Activated CD8-positive, alpha-beta T cell treated with anti-CD3 and anti-CD28 coated beads for 36 hours (primary cell): Measurements from ENCODE around the gene GNGT1. TPM values are rescaled to one million over a fixed set of nuclear protein-coding genes. Genes with fewer than 3 reads are reported as not detected.

Source experiments
- ATAC-seq: fragments of 200-7000 bp; cut with Tn5 transposase; one replicate; pipeline ENCODE4 v1.10.0; 2021; ENCODE audit warnings: mild to moderate bottlenecking, moderate library complexity
- CTCF ChIA-PET: fragments of 350-600 bp; sonication (Branson Sonifier 250); formaldehyde crosslinking; loops from one replicate; lab custom pipeline; 2021; ENCODE audit warnings: antibody characterized with exemption; lab: Charles Lee
- POLR2A ChIA-PET: fragments of 350-600 bp; sonication (Branson Sonifier 250); formaldehyde crosslinking; loops from one replicate; lab custom pipeline; 2021; ENCODE audit warnings: antibody characterized with exemption; lab: Charles Lee
- DNase-seq: peaks from one replicate; pipeline ENCODE4 v3.0.0-alpha.2; 2020
- H3K27ac Mint-ChIP-seq: one replicate; pipeline ENCODE4 v1.8.0; 2021; ENCODE audit warnings: mild to moderate bottlenecking, mixed read lengths
- H3K27me3 Mint-ChIP-seq: one replicate; pipeline ENCODE4 v1.8.0; 2021; ENCODE audit warnings: mixed read lengths
- H3K36me3 Mint-ChIP-seq: one replicate; pipeline ENCODE4 v1.8.0; 2021; ENCODE audit warnings: low read depth, mixed read lengths
- H3K4me1 Mint-ChIP-seq: one replicate; pipeline ENCODE4 v1.8.0; 2021; ENCODE audit warnings: low read depth, mixed read lengths
- H3K4me3 Mint-ChIP-seq: one replicate; pipeline ENCODE4 v1.8.0; 2021; ENCODE audit warnings: mild to moderate bottlenecking, moderate library complexity, mixed read lengths
- H3K9me3 Mint-ChIP-seq: one replicate; pipeline ENCODE4 v1.8.0; 2021; ENCODE audit warnings: mixed read lengths
- intact Hi-C: fragments of 100-400 bp; cut with micrococcal nuclease; formaldehyde crosslinking; loops from one replicate; pipeline ENCODE4 v1.10.0; 2022
- total RNA-seq, 2 experiments: library from RNA; stranded (reverse); gene quantifications; one replicate each; pipeline ENCODE4 v1.2.3, GENCODE V29; 2021
- TF ChIP-seq, protein P1 (sequence below): fragments of 200-600 bp; IDR thresholded peaks from one replicate; pipeline ENCODE4 v1.8.0; 2022; ENCODE audit warnings: antibody characterized with exemption, mild to moderate bottlenecking

GNGT1 gene
- total RNA-seq, 2 experiments from 2014 or later: not detected

DNA sequence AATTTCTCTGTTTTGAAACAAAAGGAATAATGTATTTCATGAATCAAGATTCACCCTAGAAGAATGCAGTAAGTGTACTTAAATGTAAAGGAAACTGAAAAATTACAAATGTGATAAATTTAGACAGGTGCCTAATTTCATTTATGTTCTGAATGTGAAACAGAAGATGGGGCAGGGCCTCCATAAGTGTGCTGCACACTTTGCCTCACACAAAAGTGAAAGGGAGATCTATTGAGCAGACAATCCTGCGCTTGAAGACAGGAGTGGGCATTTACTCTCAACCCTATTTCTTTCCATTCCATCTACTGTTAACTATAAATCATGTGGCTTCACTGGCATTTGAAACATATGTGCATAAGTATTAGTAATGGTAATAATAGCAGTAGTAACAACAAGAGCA is 51.4 kb downstream of the GNGT1 start:
- no peaks in the 10 kb centered on the region for H3K9me3 Mint-ChIP-seq
- TF ChIP-seq, protein P1, sequence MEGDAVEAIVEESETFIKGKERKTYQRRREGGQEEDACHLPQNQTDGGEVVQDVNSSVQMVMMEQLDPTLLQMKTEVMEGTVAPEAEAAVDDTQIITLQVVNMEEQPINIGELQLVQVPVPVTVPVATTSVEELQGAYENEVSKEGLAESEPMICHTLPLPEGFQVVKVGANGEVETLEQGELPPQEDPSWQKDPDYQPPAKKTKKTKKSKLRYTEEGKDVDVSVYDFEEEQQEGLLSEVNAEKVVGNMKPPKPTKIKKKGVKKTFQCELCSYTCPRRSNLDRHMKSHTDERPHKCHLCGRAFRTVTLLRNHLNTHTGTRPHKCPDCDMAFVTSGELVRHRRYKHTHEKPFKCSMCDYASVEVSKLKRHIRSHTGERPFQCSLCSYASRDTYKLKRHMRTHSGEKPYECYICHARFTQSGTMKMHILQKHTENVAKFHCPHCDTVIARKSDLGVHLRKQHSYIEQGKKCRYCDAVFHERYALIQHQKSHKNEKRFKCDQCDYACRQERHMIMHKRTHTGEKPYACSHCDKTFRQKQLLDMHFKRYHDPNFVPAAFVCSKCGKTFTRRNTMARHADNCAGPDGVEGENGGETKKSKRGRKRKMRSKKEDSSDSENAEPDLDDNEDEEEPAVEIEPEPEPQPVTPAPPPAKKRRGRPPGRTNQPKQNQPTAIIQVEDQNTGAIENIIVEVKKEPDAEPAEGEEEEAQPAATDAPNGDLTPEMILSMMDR: no peak
- H3K27me3 Mint-ChIP-seq: no peaks in the 10 kb centered on the region

DNA sequence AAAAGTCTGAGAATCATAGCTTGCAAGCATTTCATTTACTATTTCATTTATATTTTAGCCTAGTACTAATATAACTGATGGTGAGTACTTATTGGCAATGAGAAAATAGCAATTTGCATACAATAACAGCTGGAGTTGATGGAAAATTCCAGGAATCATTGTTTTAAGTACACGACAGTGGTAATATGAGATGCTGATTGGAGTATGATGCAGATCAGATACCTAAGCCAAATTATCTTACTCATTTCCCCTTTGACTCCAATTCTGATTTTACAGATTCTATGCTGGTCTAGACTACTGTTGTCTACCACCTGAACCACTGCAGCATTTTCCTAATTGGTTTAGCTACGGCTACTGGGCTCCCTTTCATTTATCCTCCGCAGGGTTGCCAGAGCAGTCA is 51.8 kb downstream of the GNGT1 start:
- Mint-ChIP-seq H3K4me3 (no peak overlapping the region), H3K9me3 (no peaks in the 10 kb centered on the region), H3K27me3 (no peaks in the 10 kb centered on the region), H3K27ac (no peak overlapping the region), H3K4me1 (no peaks in the 10 kb centered on the region), H3K36me3 (no peaks in the 10 kb centered on the region)
- DNase-seq (no peak), ATAC-seq (no peak)
- ChIA-PET CTCF (no interaction called here), POLR2A (no interaction called here)
- TF ChIP-seq, protein P1: no peak
- intact Hi-C loops: no loop called here

More for the DNA sequence above, 51.4 kb downstream of the GNGT1 start:
- DNase-seq: no peak
- no peak for ATAC-seq
- H3K4me3 Mint-ChIP-seq: no peak overlapping the region
- H3K4me1 Mint-ChIP-seq: no peaks in the 10 kb centered on the region
- ChIA-PET CTCF (no interaction called here), POLR2A (no interaction called here)
- no peak overlapping the region for H3K27ac Mint-ChIP-seq
- intact Hi-C loops: no loop called here
- no peaks in the 10 kb centered on the region for H3K36me3 Mint-ChIP-seq

DNA sequence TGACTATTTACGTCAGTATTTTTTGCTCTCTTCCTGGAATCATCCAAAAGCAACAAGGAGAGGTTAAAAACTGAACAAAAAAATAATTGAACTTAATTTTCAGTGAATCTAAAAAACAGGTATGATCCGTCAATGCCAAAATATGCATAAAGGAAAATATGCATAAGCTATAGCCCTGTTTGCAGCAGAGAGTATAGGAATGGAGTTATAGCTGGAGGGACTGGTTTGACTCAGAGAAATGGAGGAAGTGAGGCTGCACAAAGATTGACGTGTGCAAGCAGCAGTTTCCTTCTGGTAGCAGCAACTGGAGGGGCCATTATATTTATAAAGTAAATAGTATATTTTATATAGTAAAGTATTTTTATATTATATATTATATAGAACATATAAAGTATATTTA is 52.3 kb downstream of the GNGT1 start:
- no peaks in the 10 kb centered on the region for H3K36me3 Mint-ChIP-seq
- intact Hi-C loops: no loop called here
- no peak overlapping the region for H3K4me3 Mint-ChIP-seq
- TF ChIP-seq, protein P1: no peak
- POLR2A ChIA-PET: no interaction called here
- no peaks in the 10 kb centered on the region for H3K9me3 Mint-ChIP-seq
- ATAC-seq: no peak
- no peaks in the 10 kb centered on the region for H3K27me3 Mint-ChIP-seq
- CTCF ChIA-PET: no interaction called here
- H3K4me1 Mint-ChIP-seq: no peaks in the 10 kb centered on the region
- H3K27ac Mint-ChIP-seq: no peak overlapping the region
- no peak for DNase-seq

Other genes starting within 250 kb of the GNGT1 start
- gene TFPI2, start 15.8 kb upstream of the GNGT1 start, total RNA-seq: not detected
- gene GNG11, start 15.2 kb downstream of the GNGT1 start, total RNA-seq: not detected
- 10 to 100 TPM; 17.6 to 20.8 TPM for gene BET1, start 97.8 kb downstream of the GNGT1 start, total RNA-seq